Measurements from ENCODE around the gene ISLR.

ISLR gene

DNA sequence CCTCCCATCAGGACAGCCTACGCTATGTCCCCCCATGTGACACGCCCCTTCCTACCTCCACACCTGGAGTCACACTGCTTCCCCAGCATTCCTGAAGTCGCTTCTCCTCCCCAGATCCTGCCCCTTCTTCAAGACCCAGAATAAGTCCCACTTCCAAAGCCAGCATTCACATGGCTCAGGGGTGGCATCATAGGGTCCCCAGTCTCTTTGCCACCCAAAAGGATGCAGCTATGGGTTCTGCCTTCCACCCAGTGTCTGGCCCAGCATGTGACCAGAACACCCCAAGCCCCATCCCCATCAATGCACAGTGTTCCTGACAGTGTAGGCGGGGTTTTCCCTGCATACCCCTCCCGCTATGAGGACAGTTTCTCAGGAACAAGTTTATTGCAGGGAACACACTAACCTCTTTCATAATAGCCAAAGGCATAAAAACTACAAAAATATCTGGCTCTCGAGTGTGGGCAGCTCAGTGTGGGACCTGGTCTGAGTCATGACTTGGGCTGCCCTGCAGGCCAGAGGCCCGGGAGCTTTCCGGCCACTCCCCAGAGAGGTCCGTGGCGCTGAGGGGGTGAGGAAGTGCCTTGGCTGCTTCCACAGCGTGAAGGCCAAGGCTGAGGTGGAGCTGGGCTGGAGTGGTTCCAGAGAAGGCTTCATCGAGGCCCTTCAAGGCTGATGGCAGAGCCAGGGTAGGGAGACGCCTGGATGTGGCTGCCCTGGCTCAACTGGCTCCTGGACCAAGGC, 5.8 kb downstream of the ISLR start:
- no peak overlapping the region for H3K4me3 ChIP-seq (ENCODE audit: low read depth, low read length, poor library complexity, severe bottlenecking)
- peaks cover 5% of the 10 kb centered on the region; the same call in 1 of the 2 replicates for H3K27me3 ChIP-seq (ENCODE audit: insufficient read depth, low read length)
- H3K4me1 ChIP-seq (ENCODE audit: insufficient read depth, low read length, severe bottlenecking), result no peaks in the 10 kb centered on the region
- no peaks in the 10 kb centered on the region for H3K36me3 ChIP-seq (ENCODE audit: insufficient read depth, low read length)
- no peaks in the 10 kb centered on the region for H3K79me2 ChIP-seq (ENCODE audit: insufficient read depth, low read length)
- H3F3A ChIP-seq (ENCODE audit: insufficient read depth, low read length), result no peaks in the 10 kb centered on the region
- no peaks in the 10 kb centered on the region for H3K9me3 ChIP-seq (ENCODE audit: low read length)
- no peak overlapping the region for H3K9ac ChIP-seq (ENCODE audit: low read length)
- H4K20me1 ChIP-seq (ENCODE audit: insufficient read depth, low read length), result no peaks in the 10 kb centered on the region
- H3K9me2 ChIP-seq (ENCODE audit: low read depth, low read length), result no peaks in the 10 kb centered on the region
- no peak overlapping the region for H3K4me2 ChIP-seq (ENCODE audit: low read length)
- no peak overlapping the region for H3K27ac ChIP-seq (ENCODE audit: low read depth, low read length, poor library complexity, severe bottlenecking)
- no peak for TF ChIP-seq EZH2 (IDR thresholded peaks at IDR 0.05; ENCODE audit: borderline replicate concordance, low read length)
- TF ChIP-seq, protein P1, sequence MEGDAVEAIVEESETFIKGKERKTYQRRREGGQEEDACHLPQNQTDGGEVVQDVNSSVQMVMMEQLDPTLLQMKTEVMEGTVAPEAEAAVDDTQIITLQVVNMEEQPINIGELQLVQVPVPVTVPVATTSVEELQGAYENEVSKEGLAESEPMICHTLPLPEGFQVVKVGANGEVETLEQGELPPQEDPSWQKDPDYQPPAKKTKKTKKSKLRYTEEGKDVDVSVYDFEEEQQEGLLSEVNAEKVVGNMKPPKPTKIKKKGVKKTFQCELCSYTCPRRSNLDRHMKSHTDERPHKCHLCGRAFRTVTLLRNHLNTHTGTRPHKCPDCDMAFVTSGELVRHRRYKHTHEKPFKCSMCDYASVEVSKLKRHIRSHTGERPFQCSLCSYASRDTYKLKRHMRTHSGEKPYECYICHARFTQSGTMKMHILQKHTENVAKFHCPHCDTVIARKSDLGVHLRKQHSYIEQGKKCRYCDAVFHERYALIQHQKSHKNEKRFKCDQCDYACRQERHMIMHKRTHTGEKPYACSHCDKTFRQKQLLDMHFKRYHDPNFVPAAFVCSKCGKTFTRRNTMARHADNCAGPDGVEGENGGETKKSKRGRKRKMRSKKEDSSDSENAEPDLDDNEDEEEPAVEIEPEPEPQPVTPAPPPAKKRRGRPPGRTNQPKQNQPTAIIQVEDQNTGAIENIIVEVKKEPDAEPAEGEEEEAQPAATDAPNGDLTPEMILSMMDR (IDR thresholded peaks at IDR 0.05; ENCODE audit: low read length), result no peak
- H2AFZ ChIP-seq (ENCODE audit: low read length), result no peak overlapping the region

DNA sequence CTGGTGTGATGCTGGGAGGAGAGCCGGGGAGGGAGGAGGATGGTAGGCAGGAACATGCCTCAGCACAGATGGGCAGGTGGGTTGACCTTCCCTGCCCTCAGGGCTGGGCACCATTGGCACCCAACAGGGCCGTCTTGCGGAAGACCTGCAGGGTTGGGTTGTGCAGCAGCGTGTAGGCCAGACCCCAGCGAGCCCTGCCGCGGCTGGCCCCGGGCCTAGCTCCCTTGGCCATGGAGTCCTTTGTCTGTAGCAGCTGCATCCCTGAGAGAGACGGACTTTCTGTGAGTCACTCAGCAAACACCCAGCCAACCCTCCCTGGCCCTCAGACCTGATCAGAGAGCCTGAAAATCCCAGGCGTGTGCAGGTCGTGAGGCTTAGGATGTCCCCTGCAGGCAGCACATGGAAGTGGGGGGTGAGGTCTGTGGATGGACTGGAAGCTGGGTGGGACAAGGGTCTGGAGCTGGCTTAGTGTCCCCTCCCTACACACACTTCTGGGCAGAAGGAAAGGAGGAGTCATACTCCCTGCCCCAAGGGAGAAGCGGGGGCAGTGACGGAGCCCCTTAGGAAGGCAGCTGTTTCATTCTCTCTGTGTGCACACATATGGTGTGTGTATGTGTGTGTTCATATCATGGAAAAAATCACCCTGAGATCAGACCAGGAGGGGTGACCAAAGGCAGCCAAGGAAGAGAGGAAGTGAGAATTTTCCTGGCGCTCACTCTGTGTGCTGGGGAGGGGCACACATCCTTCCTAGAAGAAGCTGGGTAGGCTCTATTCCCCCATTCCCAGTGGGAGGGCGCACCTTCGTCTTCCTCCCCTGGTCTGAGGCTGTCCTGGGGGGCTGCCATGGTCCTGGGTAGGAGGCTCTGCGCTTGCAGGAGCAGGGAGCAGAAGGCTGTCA, 6.7 kb downstream of the ISLR start:
- peaks cover 5% of the 10 kb centered on the region; the same call in 1 of the 2 replicates for H3K27me3 ChIP-seq (ENCODE audit: insufficient read depth, low read length)
- H2AFZ ChIP-seq (ENCODE audit: low read length), result no peak overlapping the region
- no peaks in the 10 kb centered on the region for H4K20me1 ChIP-seq (ENCODE audit: insufficient read depth, low read length)
- no peaks in the 10 kb centered on the region for H3K36me3 ChIP-seq (ENCODE audit: insufficient read depth, low read length)
- no peaks in the 10 kb centered on the region for H3F3A ChIP-seq (ENCODE audit: insufficient read depth, low read length)
- no peaks in the 10 kb centered on the region for H3K79me2 ChIP-seq (ENCODE audit: insufficient read depth, low read length)
- H3K4me3 ChIP-seq (ENCODE audit: low read depth, low read length, poor library complexity, severe bottlenecking), result no peak overlapping the region
- no peak overlapping the region for H3K4me2 ChIP-seq (ENCODE audit: low read length)
- H3K9ac ChIP-seq (ENCODE audit: low read length), result no peak overlapping the region
- no peak overlapping the region for H3K27ac ChIP-seq (ENCODE audit: low read depth, low read length, poor library complexity, severe bottlenecking)
- no peaks in the 10 kb centered on the region for H3K9me2 ChIP-seq (ENCODE audit: low read depth, low read length)
- no peaks in the 10 kb centered on the region for H3K9me3 ChIP-seq (ENCODE audit: low read length)
- TF ChIP-seq, protein P1 (IDR thresholded peaks at IDR 0.05; ENCODE audit: low read length), result no peak
- H3K4me1 ChIP-seq (ENCODE audit: insufficient read depth, low read length, severe bottlenecking), result no peaks in the 10 kb centered on the region

DNA sequence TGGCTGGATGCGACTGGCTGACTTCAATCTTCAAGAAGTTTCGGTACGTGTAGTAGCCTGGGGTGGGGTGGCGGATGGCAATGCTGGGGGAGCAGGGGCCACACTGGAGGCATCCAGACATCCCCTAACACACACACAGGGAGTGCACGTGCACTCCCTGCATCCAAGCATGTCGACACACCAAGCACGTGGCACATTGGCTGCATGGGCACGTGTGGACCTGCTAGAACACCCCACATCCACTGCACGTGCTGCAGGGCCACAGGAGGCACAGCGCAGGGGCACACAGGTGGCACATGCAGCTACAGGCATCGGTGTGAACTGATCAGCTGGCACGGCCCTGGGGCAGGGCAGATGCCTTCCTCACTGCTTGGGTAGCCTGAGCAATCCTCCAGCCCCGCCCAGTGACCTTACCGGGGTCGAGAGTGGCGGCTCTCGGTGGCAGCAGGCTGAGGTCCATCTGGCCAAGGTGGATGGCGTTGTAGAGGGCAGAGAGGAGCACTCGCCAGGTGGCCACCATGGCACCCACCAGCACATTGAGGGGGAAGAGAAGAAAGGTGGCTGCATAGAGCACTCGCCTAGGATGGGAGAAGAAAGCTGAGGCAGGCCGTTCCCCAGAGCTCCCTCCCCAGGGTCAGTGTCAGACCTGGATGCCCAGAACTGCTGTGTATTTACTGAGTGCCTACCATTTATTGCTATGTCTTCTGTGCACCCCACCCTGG, 7.5 kb downstream of the ISLR start:
- no peak overlapping the region for H3K27ac ChIP-seq (ENCODE audit: low read depth, low read length, poor library complexity, severe bottlenecking)
- H3K36me3 ChIP-seq (ENCODE audit: insufficient read depth, low read length), result no peaks in the 10 kb centered on the region

More for the DNA sequence above, 7.5 kb downstream of the ISLR start:
- Histone ChIP-seq H3K4me3 (ENCODE audit: low read depth, low read length, poor library complexity, severe bottlenecking) (no peak overlapping the region), H3K9me2 (ENCODE audit: low read depth, low read length) (no peaks in the 10 kb centered on the region), H3K4me2 (ENCODE audit: low read length) (no peak overlapping the region), H3K9me3 (ENCODE audit: low read length) (no peaks in the 10 kb centered on the region), H3F3A (ENCODE audit: insufficient read depth, low read length) (no peaks in the 10 kb centered on the region), H3K79me2 (ENCODE audit: insufficient read depth, low read length) (no peaks in the 10 kb centered on the region), H3K9ac (ENCODE audit: low read length) (no peak overlapping the region), H3K4me1 (ENCODE audit: insufficient read depth, low read length, severe bottlenecking) (no peaks in the 10 kb centered on the region), H3K27me3 (ENCODE audit: insufficient read depth, low read length) (peaks cover 5% of the 10 kb centered on the region; the same call in 1 of the 2 replicates), H2AFZ (ENCODE audit: low read length) (no peak overlapping the region), H4K20me1 (ENCODE audit: insufficient read depth, low read length) (no peaks in the 10 kb centered on the region)
- TF ChIP-seq EZH2 (IDR thresholded peaks at IDR 0.05; ENCODE audit: borderline replicate concordance, low read length), result no peak
- TF ChIP-seq, protein P1 (IDR thresholded peaks at IDR 0.05; ENCODE audit: low read length), result no peak
